Astrocyte of the spinal cord (primary cell): ENCODE data around the gene BCAS4.
A peak's percentile ranks its signal among the peaks of the same experiment; 100 is the strongest.

Experiments
- DNase-seq: peaks from one replicate; pipeline ENCODE4 v3.0.0; 2011; ENCODE audit warnings: low read depth, low spot score
- H3K4me3 ChIP-seq: 2 replicates; pipeline ENCODE4 v1.5.1; 2011; ENCODE audit warnings: low read depth, mild to moderate bottlenecking, low read length, moderate library complexity
- in situ Hi-C: cut with HindIII; loops from 2 replicates; pipeline ENCODE4 v1.10.0; 2017; ENCODE audit warnings: low sequenced_read_pairs
- TF ChIP-seq, protein P1 (sequence below): IDR thresholded peaks from 2 replicates; pipeline ENCODE4 v1.5.1; 2012; ENCODE audit warnings: low read depth, mild to moderate bottlenecking, low read length, inconsistent platforms

Gene BCAS4

DNA sequence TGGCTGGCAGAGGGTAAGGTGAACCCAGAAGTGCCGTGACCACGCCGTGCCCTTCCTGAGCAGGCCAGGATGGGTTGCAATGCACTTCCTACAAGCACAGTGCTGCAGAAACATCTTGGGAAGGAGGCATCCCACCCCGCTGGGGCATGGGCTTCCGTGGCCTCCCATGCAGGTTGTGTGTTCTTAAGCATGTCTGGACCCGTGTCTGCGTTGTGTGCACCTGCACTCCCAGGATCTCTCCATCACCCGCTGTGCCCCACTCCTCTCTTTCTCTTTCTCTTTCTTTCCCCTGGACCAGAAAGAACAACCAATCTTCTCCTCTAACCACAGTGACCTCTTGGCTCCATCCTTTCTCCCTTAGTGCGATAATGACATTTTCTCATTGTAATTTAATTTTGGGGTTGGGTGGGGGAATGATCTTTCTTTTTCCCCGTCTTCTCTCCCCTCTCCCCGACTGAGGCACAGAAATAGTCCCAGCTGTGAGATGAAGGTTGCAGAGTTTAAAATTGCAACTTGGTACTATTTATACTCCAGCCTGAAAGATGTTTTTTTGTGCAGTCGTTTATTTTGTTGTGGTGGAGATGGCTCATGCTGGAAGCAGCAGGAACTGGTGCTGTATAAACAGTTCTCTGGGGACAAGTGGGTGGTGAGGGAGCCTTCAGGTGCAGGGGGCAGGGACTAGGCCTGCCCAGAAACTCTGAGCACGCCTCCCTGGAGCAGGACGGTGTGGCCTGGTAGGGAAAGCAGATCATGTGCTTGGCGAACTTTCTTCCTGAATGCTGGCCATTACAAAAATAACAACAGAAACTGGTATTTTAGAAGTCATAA, 20.5 kb downstream of the BCAS4 start:
- H3K4me3 ChIP-seq: no peak overlapping the region
- TF ChIP-seq, protein P1, sequence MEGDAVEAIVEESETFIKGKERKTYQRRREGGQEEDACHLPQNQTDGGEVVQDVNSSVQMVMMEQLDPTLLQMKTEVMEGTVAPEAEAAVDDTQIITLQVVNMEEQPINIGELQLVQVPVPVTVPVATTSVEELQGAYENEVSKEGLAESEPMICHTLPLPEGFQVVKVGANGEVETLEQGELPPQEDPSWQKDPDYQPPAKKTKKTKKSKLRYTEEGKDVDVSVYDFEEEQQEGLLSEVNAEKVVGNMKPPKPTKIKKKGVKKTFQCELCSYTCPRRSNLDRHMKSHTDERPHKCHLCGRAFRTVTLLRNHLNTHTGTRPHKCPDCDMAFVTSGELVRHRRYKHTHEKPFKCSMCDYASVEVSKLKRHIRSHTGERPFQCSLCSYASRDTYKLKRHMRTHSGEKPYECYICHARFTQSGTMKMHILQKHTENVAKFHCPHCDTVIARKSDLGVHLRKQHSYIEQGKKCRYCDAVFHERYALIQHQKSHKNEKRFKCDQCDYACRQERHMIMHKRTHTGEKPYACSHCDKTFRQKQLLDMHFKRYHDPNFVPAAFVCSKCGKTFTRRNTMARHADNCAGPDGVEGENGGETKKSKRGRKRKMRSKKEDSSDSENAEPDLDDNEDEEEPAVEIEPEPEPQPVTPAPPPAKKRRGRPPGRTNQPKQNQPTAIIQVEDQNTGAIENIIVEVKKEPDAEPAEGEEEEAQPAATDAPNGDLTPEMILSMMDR: no peak
- peak; percentile 79 for DNase-seq
- in situ Hi-C loops: no loop called here

DNA sequence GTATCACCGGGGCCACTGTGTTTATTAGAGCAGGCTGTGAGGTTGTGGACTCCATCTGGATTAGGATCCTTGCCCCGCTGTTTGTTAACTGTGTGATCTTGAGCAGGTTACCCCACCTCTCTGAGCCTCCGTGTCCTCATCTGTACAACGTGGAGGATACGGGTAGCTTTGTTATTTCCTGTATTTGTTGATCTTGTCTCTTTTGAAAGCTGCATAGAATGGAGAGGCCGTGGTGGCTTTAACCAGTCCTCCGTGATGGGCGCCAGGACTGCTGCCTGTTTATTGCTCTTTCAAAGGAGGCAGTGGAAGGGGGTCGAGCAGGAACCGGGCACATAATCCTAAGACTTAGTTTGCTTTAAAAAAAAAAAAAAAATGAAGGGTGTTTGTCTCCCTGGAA, 22.9 kb downstream of the BCAS4 start:
- in situ Hi-C loops: no loop called here
- TF ChIP-seq, protein P1: no peak
- DNase-seq: no peak
- H3K4me3 ChIP-seq: no peak overlapping the region

DNA sequence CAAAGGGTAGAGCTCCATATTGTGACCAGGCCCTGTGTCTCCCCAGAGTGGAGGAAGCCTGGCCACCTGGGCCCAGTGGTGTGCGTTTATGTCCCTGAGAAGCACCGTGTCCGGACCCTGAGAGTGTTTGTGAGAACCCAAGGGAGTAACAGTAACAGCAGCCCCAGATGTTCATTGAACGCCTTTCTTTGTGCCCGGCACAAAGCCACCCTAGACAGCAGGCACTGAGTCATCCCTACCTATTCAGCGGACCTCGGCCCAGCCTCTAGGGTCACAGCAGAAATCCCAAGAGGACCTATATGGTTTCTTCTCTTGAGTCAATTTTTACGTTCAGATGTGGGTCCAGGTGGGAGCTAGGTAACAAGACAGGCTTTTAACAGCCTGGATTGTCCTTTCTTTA, 24.5 kb downstream of the BCAS4 start:
- in situ Hi-C loops: no loop called here
- H3K4me3 ChIP-seq: no peak overlapping the region
- DNase-seq: no peak
- TF ChIP-seq, protein P1: no peak

DNA sequence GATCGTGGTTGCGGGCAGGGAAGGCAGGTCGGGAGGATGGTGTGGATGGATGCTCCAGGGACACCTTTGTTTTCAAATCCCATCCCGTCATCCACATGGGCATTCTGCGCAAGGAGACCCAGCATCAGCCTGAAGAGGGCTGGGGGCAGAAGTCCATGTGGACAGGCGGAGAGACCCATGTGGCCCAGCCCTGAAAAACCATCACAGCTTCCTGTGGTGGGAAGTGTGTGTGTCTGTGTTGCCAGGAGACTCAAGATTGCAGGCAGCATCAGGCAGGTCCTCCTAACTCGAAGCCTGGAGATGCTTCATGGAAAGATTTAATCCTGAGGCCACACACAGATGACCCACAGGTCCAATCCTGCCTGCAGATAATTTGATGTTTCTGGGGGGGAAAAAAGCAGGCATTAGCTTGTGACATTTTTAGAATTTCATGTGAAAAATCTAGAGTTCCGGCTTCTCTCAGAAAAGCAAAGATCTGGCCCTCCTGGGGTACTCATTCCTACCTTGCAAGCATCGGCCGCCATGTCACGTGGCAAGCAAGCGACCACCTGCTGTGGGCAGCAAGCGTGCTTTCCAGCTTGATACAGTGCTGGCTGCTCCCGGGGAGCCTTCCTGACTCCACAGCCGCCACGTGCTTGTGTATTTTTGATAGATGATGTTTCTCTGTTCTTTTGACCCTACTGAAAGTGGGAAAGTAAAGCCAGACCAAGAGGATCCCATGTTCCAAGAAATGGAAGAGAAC, 25.8 kb downstream of the BCAS4 start:
- DNase-seq: peak; percentile 36
- in situ Hi-C loops: no loop called here
- H3K4me3 ChIP-seq: no peak overlapping the region
- TF ChIP-seq, protein P1: no peak

- no peak for DNase-seq
- TF ChIP-seq, protein P1: no peak
- in situ Hi-C loops: no loop called here
Measured at GRCh38 chr20:50821257-50821921, 26.5 kb downstream of the BCAS4 start.

DNA sequence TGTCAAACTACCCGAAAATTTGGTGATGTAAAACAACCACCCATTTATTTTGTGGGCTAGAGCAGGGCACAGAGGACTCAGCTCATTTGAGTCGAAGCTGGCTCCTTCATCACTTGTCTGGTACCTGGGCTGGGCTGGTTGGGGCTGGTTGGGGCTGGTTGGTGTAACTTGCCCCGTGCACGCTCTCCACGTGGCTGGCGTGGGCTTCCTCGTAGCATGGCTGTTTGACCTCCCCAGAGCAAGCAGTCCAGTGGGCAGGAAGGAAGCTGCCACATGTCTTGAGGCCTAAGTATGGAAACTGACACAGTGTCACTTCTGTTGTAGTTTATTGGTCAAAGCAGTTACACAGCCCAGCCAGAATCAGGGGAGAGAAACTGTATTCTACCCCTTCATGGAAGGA, 27.1 kb downstream of the BCAS4 start:
- H3K4me3 ChIP-seq: no peak overlapping the region
- TF ChIP-seq, protein P1: no peak
- in situ Hi-C loops: no loop called here
- DNase-seq: no peak

More at GRCh38 chr20:50821257-50821921, 26.5 kb downstream of the BCAS4 start:
- no peak overlapping the region for H3K4me3 ChIP-seq
